Liver (tissue), 9 donors: ENCODE results near the gene SYT5. TPM values are rescaled to one million over a fixed set of nuclear protein-coding genes. Genes with fewer than 3 reads are reported as not detected.

Source experiments
- DNase-seq: peaks from one replicate; pipeline ENCODE4 v3.0.0-alpha.2; 2017; ENCODE audit warnings: low spot score
- H3K27ac ChIP-seq, 2 donors: one replicate each; pipeline ENCODE4 v1.7.0; 2013; ENCODE audit warnings: inconsistent platforms in 2 of 2, low read length in 2 of 2, control low read depth in 1 of 2, low read depth in 1 of 2, mild to moderate bottlenecking in 1 of 2
- H3K27me3 ChIP-seq, 4 donors: one replicate each; pipeline versions ENCODE4 v1.6.1 to v1.7.0; 2013; ENCODE audit warnings: low read length in 3 of 4, inconsistent platforms in 1 of 4, mild to moderate bottlenecking in 1 of 4, moderate library complexity in 1 of 4; ENCODE audit not compliant: control insufficient read depth in 4 of 4, insufficient read depth in 4 of 4
- H3K36me3 ChIP-seq, 4 donors: one replicate each; pipeline versions ENCODE4 v1.6.1 to v1.7.0; 2013; ENCODE audit warnings: low read length in 3 of 4, mild to moderate bottlenecking in 3 of 4, low read depth in 1 of 4, moderate library complexity in 1 of 4; ENCODE audit not compliant: control insufficient read depth in 4 of 4, insufficient read depth in 3 of 4
- H3K4me1 ChIP-seq, 4 donors: one replicate each; pipeline versions ENCODE4 v1.6.1 to v1.7.0; 2013; ENCODE audit warnings: low read length in 3 of 4, mild to moderate bottlenecking in 3 of 4, moderate library complexity in 1 of 4; ENCODE audit not compliant: control insufficient read depth in 4 of 4, insufficient read depth in 4 of 4
- H3K4me3 ChIP-seq, 3 donors: one replicate each; pipeline versions ENCODE4 v1.6.1 to v1.7.0; 2013; ENCODE audit warnings: low read length in 3 of 3, control low read depth in 1 of 3, low read depth in 1 of 3, mild to moderate bottlenecking in 1 of 3
- H3K9ac ChIP-seq, 2 donors: one replicate each; pipeline ENCODE4 v1.7.0; 2013; ENCODE audit warnings: low read length in 2 of 2, mild to moderate bottlenecking in 2 of 2, moderate library complexity in 2 of 2, control low read depth in 1 of 2, low read depth in 1 of 2
- H3K9me3 ChIP-seq, 4 donors: one replicate each; pipeline versions ENCODE4 v1.6.1 to v1.7.0; 2013; ENCODE audit warnings: low read length in 3 of 4; ENCODE audit not compliant: control insufficient read depth in 4 of 4
- EGR1 ChIP-seq, 2 donors: IDR thresholded peaks; 2 replicates each; pipeline ENCODE4 v1.6.1; 2016 to 2018; ENCODE audit warnings: antibody characterized with exemption in 2 of 2, low read depth in 2 of 2
- FOXA1 ChIP-seq: IDR thresholded peaks from 2 replicates; pipeline ENCODE4 v1.6.1; 2016; ENCODE audit warnings: antibody characterized with exemption
- GABPA ChIP-seq, 2 donors: IDR thresholded peaks in 1 of 2; conservative IDR thresholded peaks in 1 of 2; 2 replicates each; pipeline ENCODE4 v1.6.1; 2016; ENCODE audit warnings: antibody characterized with exemption in 2 of 2, mild to moderate bottlenecking in 1 of 2, moderate library complexity in 1 of 2
- HNF4G ChIP-seq: IDR thresholded peaks from 2 replicates; pipeline ENCODE4 v1.6.1; 2016; ENCODE audit warnings: antibody characterized with exemption
- JUND ChIP-seq, 2 donors: IDR thresholded peaks; 2 replicates each; pipeline ENCODE4 v1.6.1; 2016; ENCODE audit warnings: antibody characterized with exemption in 2 of 2
- NR2F2 ChIP-seq: IDR thresholded peaks from 2 replicates; pipeline ENCODE4 v1.6.1; 2016; ENCODE audit warnings: antibody characterized with exemption
- RAD21 ChIP-seq, 2 donors: IDR thresholded peaks; 2 replicates each; pipeline ENCODE4 v1.6.1; 2016; ENCODE audit warnings: antibody characterized with exemption in 2 of 2, mild to moderate bottlenecking in 2 of 2
- RXRA ChIP-seq, 2 donors: IDR thresholded peaks; 2 replicates each; pipeline ENCODE4 v1.6.1; 2017 to 2018; ENCODE audit warnings: antibody characterized with exemption in 2 of 2, mild to moderate bottlenecking in 1 of 2
- SP1 ChIP-seq: IDR thresholded peaks from 2 replicates; pipeline ENCODE4 v1.6.1; 2018; ENCODE audit warnings: antibody characterized with exemption, mild to moderate bottlenecking
- TAF1 ChIP-seq: conservative IDR thresholded peaks from 2 replicates; pipeline ENCODE4 v1.6.1; 2016; ENCODE audit warnings: antibody characterized with exemption, mild to moderate bottlenecking
- WGBS: extraction: QIAGEN DNeasy Blood & Tissue Kit; methylation state at CpG from one replicate; pipeline ENCODE4 v1.1.7; 2013; 5-methylcytosine and 5-hydroxymethylcytosine counted together
- polyA plus RNA-seq, 2 donors: library from polyadenylated mRNA; stranded (reverse) in 1 of 2; unstranded in 1 of 2; fragments of 200-250 nt in 1 of 2; fragments of >200 nt in 1 of 2; fragmentation: Nextera tagmentation in 1 of 2; extraction: Ambion mirVana in 1 of 2; gene quantifications; one replicate each; pipeline versions ENCODE4 v1.2.1 to v1.2.3, GENCODE V29; 2013 to 2015
- total RNA-seq, 2 donors: library from RNA; depleted of rRNA; stranded (reverse); fragments of >200 nt; gene quantifications; one replicate each; pipeline ENCODE4 v1.2.3, GENCODE V29; 2014
- TF ChIP-seq, protein P1 (sequence below): IDR thresholded peaks from 2 replicates; pipeline ENCODE4 v1.6.1; 2016; ENCODE audit warnings: antibody characterized with exemption
- TF ChIP-seq, protein P2 (sequence below): IDR thresholded peaks from 2 replicates; pipeline ENCODE4 v1.6.1; 2016; ENCODE audit warnings: antibody characterized with exemption, mild to moderate bottlenecking
- TF ChIP-seq, protein P3 (sequence below): IDR thresholded peaks from 2 replicates; pipeline ENCODE4 v1.6.1; 2016; ENCODE audit warnings: antibody characterized with exemption
- TF ChIP-seq, protein P4 (sequence below): fragments of 150-350 bp; IDR thresholded peaks from 2 replicates; pipeline ENCODE4 v1.5.1; 2017; ENCODE audit warnings: improper control_type of control experiment, low read depth, low read length; ENCODE audit not compliant: missing input control
- TF ChIP-seq, protein P5 (sequence below): IDR thresholded peaks from 2 replicates; pipeline ENCODE4 v1.6.1; 2016; ENCODE audit warnings: antibody characterized with exemption
- donor health status: healthy.
- donor health status: healthy.
- donor health status: healthy.
- donor health status: healthy.
- donor health status: healthy.

SYT5 gene
- total and polyA plus RNA-seq, 4 donors: under 0.01 TPM; not detected in 3

DNA sequence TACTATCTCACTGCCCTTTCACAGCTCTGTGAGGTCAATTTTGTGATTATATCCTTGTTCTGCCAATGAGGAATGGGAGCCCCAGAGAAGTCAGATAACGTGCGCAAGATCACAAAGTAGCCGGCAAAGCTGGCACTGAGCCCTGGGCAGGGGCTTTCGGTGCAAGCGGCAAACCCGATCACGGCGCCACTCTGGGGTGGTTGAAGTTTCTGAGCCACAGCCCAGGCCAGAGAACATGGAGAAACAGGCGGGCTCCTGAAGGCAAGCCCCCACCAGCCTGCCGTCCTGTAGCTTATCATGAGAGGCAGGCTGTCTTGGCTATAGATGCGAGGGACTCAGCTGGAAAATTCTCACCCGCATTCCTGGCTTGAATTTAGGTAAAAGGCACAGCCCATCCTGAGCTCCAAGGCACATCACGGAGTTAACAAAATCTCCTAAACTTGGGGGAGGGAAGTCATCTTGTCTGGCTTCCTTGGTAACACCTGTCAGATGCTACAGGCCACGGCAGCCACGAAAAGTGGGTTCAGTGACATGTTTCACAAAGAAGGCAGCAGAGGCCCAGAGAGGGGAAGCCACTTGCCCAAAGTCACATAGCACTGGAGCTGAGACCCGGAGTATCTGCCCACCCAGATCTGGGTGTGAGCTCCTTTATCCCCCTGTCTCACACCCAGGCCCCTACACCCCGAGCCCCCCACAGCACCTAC, 43.5 kb downstream of the SYT5 start:
- no peak for DNase-seq
- Histone ChIP-seq H3K27ac (no peak overlapping the region), H3K9me3 (no peaks in the 10 kb centered on the region), H3K27me3 (peaks cover 0 to 2% (median 0%) of the 10 kb centered on the region in 4 donors), H3K9ac (no peak overlapping the region), H3K4me1 (no peaks in the 10 kb centered on the region), H3K36me3 (no peaks in the 10 kb centered on the region), H3K4me3 (no peak overlapping the region)
- TF ChIP-seq RAD21 (IDR thresholded peaks at IDR 0.05) (no peak), GABPA (IDR thresholded peaks at IDR 0.05 in 1 of 2, conservative IDR thresholded peaks at IDR 0.05 in 1 of 2) (no peak), SP1 (no peak), FOXA1 (no peak), EGR1 (IDR thresholded peaks at IDR 0.05; ENCODE audit: low read depth in 2 of 2) (no peak), HNF4G (no peak), JUND (IDR thresholded peaks at IDR 0.05) (no peak), TAF1 (no peak)
- TF ChIP-seq, protein P1, sequence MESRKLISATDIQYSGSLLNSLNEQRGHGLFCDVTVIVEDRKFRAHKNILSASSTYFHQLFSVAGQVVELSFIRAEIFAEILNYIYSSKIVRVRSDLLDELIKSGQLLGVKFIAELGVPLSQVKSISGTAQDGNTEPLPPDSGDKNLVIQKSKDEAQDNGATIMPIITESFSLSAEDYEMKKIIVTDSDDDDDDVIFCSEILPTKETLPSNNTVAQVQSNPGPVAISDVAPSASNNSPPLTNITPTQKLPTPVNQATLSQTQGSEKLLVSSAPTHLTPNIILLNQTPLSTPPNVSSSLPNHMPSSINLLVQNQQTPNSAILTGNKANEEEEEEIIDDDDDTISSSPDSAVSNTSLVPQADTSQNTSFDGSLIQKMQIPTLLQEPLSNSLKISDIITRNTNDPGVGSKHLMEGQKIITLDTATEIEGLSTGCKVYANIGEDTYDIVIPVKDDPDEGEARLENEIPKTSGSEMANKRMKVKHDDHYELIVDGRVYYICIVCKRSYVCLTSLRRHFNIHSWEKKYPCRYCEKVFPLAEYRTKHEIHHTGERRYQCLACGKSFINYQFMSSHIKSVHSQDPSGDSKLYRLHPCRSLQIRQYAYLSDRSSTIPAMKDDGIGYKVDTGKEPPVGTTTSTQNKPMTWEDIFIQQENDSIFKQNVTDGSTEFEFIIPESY: no peak
- TF ChIP-seq, protein P2, sequence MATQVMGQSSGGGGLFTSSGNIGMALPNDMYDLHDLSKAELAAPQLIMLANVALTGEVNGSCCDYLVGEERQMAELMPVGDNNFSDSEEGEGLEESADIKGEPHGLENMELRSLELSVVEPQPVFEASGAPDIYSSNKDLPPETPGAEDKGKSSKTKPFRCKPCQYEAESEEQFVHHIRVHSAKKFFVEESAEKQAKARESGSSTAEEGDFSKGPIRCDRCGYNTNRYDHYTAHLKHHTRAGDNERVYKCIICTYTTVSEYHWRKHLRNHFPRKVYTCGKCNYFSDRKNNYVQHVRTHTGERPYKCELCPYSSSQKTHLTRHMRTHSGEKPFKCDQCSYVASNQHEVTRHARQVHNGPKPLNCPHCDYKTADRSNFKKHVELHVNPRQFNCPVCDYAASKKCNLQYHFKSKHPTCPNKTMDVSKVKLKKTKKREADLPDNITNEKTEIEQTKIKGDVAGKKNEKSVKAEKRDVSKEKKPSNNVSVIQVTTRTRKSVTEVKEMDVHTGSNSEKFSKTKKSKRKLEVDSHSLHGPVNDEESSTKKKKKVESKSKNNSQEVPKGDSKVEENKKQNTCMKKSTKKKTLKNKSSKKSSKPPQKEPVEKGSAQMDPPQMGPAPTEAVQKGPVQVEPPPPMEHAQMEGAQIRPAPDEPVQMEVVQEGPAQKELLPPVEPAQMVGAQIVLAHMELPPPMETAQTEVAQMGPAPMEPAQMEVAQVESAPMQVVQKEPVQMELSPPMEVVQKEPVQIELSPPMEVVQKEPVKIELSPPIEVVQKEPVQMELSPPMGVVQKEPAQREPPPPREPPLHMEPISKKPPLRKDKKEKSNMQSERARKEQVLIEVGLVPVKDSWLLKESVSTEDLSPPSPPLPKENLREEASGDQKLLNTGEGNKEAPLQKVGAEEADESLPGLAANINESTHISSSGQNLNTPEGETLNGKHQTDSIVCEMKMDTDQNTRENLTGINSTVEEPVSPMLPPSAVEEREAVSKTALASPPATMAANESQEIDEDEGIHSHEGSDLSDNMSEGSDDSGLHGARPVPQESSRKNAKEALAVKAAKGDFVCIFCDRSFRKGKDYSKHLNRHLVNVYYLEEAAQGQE: no peak
- TF ChIP-seq, protein P3, sequence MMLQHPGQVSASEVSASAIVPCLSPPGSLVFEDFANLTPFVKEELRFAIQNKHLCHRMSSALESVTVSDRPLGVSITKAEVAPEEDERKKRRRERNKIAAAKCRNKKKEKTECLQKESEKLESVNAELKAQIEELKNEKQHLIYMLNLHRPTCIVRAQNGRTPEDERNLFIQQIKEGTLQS: no peak
- TF ChIP-seq, protein P4, sequence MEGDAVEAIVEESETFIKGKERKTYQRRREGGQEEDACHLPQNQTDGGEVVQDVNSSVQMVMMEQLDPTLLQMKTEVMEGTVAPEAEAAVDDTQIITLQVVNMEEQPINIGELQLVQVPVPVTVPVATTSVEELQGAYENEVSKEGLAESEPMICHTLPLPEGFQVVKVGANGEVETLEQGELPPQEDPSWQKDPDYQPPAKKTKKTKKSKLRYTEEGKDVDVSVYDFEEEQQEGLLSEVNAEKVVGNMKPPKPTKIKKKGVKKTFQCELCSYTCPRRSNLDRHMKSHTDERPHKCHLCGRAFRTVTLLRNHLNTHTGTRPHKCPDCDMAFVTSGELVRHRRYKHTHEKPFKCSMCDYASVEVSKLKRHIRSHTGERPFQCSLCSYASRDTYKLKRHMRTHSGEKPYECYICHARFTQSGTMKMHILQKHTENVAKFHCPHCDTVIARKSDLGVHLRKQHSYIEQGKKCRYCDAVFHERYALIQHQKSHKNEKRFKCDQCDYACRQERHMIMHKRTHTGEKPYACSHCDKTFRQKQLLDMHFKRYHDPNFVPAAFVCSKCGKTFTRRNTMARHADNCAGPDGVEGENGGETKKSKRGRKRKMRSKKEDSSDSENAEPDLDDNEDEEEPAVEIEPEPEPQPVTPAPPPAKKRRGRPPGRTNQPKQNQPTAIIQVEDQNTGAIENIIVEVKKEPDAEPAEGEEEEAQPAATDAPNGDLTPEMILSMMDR: no peak
- 74% methylated on average over 17 of the region's 17 CpGs for WGBS

DNA sequence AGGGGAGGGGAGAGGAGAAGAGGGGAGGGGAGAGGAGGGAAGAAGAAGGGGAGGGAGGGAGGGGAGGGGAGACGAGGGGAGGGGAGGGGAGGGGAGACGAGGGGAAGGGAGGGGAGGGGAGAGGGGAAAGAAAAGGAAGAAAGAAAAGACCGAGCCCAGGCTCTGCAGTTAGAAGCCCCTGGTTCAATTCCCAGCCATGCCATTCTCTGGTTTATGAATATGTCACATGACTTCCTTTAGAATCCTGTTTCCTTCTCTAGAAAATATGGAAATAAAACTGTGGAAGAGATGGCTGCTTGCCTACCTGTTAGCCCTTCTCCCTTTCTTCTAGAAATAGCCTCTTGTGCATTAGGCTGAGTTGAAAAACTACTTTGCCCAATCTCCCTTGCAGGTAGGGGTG, 45.4 kb downstream of the SYT5 start:
- 16% methylated on average over 2 of the region's 3 CpGs for WGBS
- H3K27me3 ChIP-seq: peaks cover 0 to 2% (median 0%) of the 10 kb centered on the region in 4 donors

More for the DNA sequence above, 45.4 kb downstream of the SYT5 start:
- H3K4me1 ChIP-seq: no peaks in the 10 kb centered on the region
- no peak overlapping the region for H3K4me3 ChIP-seq
- TF ChIP-seq, protein P4: no peak
- no peak for TF ChIP-seq NR2F2
- TF ChIP-seq, protein P5, sequence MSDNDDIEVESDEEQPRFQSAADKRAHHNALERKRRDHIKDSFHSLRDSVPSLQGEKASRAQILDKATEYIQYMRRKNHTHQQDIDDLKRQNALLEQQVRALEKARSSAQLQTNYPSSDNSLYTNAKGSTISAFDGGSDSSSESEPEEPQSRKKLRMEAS: no peak
- TF ChIP-seq GABPA (IDR thresholded peaks at IDR 0.05 in 1 of 2, conservative IDR thresholded peaks at IDR 0.05 in 1 of 2): no peak
- no peak for TF ChIP-seq FOXA1
- TF ChIP-seq HNF4G: no peak
- TF ChIP-seq, protein P1: no peak
- TF ChIP-seq RXRA (IDR thresholded peaks at IDR 0.05): no peak
- H3K9ac ChIP-seq: no peak overlapping the region
- no peaks in the 10 kb centered on the region for H3K9me3 ChIP-seq
- H3K27ac ChIP-seq: no peak overlapping the region
- H3K36me3 ChIP-seq: no peaks in the 10 kb centered on the region
- DNase-seq: no peak
